ENCODE data around the gene PRKAB2.
"Not testable (repeated sequence)": the region's sequence is repeated elsewhere in the genome, so short reads cannot be mapped to it uniquely, and the experiment has no call there.

The PRKAB2 gene, protein sequence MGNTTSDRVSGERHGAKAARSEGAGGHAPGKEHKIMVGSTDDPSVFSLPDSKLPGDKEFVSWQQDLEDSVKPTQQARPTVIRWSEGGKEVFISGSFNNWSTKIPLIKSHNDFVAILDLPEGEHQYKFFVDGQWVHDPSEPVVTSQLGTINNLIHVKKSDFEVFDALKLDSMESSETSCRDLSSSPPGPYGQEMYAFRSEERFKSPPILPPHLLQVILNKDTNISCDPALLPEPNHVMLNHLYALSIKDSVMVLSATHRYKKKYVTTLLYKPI

GRCh38 chr1:147172168-147173016 is at the start of gene PRKAB2:
TSS of gene PRKAB2 (minus strand) at chr1:147172470. CDS start at chr1:147172144, 326 bp downstream.
- FAIRE-seq, result no peak
- DNase-seq (ENCODE audit: low spot score), result peak; percentile 83

DNA sequence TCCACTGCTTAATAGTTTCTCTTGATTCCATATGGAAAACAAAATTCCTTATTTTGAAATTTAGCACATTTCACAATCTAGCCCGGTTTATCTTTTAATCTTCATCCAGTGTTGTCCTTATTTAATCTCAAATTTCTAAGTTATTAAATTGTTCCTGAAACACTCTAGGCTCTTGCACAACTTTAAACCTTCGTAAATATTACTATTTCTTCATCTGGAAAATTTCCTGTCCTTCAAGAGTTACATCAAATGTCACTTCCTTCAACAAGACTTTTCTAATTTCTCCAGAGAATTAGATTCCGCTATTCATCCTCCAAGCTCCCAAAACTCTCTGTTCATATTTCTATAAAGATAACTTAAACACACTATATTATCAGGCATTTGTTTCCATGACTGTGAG is 46.3 kb upstream of the PRKAB2 start:
- no peak for DNase-seq (ENCODE audit: low spot score)
- no peak for FAIRE-seq

DNA sequence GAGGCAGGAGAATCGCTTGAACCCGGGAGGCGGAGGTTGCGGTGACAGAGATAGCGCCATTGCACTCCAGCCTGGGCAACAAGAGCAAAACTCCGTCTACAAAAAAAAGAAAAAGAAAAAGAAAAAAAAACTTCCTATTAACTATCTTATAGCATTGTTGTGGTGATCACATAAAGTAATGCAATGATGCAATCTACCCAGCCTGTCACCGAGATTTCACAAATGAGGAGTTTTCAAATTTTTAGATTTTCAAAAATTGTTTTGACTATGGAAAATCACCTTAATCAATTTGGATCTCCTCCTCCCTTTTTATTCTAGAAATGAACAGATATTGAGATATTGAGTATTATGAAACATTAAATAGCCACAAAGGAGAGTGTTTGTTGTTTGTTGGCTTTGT is 44.9 kb upstream of the PRKAB2 start:
- FAIRE-seq, result no peak
- no peak for DNase-seq (ENCODE audit: low spot score)

DNA sequence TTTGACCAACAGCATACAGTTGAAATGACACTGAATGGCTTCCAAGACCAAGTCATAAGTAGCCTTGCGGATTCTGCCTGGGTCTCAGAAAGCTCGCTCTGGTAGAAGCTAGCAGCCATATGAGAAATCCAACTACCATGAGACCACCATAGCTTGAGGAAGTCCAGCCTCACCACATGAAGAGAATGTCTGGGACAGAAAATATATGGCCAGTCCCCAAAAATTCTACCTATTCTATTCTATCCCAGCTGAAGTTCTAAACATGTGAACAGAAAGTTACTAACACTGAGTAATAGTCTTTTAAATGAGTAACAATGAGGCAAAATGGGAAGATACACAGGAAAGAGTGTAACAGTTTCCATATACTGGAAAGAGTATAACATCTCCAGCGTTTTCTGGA is 43.9 kb upstream of the PRKAB2 start:
- FAIRE-seq (no peak), DNase-seq (ENCODE audit: low spot score) (no peak)

GRCh38 chr1:147215540-147215916 is 43.3 kb upstream of the PRKAB2 start:
- DNase-seq (ENCODE audit: low spot score), result no peak
- FAIRE-seq, result no peak

GRCh38 chr1:147214842-147215539 is 42.7 kb upstream of the PRKAB2 start:
- no peak for DNase-seq (ENCODE audit: low spot score)
- no peak for FAIRE-seq

DNA sequence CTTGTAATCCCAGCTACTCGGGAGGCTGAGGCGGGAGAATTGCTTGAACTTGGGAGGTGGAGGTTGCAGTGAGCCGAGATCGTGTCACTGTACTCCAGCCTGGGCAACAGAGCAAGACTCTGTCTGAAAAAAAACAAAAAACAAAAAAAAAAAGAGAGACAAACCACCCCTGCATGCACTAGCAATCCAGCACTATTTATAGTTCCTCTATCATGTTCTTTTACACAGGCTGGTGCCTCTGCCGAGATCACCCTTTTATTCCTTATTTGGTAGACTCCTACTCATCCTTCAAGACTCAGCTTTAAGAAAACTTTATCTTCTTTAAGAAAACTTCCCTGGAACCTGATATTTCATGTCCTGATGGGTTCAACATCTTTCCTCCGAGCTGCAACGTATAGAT is 42.1 kb upstream of the PRKAB2 start:
- FAIRE-seq, result no peak

GRCh38 chr1:147213271-147213670 is 41.0 kb upstream of the PRKAB2 start:
- FAIRE-seq, result no peak

More for the DNA sequence above, 42.1 kb upstream of the PRKAB2 start:
- DNase-seq (ENCODE audit: low spot score), result no peak

GRCh38 chr1:147211577-147211976 is 39.3 kb upstream of the PRKAB2 start:
- DNase-seq (ENCODE audit: low spot score) (no peak), FAIRE-seq (no peak)

More at GRCh38 chr1:147213271-147213670, 41.0 kb upstream of the PRKAB2 start:
- DNase-seq (ENCODE audit: low spot score), result no peak

DNA sequence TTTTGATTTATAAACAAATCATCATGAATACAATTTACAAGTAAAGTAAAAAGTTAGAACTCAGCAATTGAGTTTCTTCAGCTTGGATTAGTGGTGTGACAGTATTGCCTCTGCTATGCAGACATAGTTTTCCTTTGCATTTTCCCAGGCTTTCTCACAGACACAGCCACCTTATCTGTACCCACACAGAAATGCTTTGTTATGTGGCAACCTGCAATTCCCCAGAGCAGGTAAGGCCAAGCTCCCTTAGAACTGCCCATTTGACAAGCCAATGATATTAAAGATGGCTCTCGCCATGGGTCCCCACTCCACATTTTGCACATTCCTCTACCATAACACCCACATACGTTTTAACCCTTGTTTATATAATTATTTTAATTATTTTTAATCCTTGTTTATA is 38.7 kb upstream of the PRKAB2 start:
- FAIRE-seq (no peak), DNase-seq (ENCODE audit: low spot score) (no peak)

DNA sequence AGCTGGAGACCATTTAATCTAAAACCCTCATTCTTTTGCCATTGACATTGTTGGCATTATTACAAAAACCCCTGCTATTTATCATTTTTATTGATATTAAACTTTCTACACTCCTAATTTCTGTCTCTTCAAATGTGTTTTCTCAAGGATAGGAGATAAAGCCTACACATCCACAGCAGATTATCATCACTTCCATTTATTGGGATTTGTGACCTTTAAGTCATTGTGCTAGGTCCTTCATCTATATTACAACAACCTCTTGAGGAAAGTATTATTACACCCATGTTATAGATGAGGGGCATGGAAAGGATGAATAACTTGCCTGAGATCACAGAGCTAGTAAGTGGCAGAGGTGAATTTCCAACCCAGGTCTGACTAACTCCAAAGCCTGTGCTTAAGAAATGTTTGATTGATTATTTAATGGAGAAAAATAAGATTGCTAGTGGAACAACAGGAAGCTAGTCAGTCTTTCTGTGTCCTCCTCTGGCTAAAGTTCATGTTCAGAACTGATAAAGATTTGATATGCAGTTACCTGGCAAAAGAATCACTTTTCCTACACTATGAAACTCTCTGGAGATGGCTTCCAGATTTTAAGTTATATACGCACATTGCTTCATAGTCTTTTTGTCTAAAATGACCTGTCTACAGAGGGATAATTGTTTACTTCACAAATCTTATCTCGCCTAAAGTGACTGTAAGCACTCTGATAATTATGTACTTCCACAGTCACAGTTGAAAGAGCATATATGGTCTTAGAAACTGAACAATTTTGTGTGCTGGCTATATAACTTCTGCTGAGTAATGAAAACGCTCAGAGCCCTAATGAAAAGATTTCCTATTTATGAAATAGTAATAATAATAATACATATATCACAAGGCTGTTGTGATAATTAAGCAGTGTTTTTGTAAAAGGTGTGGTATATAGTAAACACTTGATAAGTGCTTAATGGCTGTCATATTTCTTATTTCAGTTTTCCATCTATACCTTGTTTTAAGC is 37.9 kb upstream of the PRKAB2 start:
- DNase-seq (ENCODE audit: low spot score) (no peak), FAIRE-seq (no peak)

DNA sequence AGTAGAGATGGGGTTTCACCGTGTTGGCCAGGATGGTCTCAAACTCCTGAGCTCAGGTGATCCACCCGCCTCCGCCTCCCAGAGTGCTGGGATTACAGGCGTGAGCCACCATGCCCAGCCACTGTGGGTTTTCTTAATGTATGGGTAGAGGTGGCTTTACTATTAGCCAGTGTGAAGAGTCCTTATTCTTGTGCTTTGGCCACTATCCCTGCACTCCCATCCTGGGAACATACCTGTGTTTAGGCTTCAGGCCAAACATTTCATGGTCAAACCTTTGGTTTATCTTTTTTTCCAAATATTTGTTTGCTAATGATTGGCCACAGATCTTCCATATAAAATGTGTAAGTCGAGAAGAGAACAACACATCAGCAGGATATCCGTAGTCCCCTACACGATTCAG is 36.3 kb upstream of the PRKAB2 start:
- FAIRE-seq (no peak), DNase-seq (ENCODE audit: low spot score) (no peak)

- DNase-seq (ENCODE audit: low spot score) (no peak), FAIRE-seq (no peak)
Observed at GRCh38 chr1:147207192-147207591, 34.9 kb upstream of the PRKAB2 start.

GRCh38 chr1:147204080-147204479 is 31.8 kb upstream of the PRKAB2 start:
- FAIRE-seq (no peak), DNase-seq (ENCODE audit: low spot score) (no peak)

DNA sequence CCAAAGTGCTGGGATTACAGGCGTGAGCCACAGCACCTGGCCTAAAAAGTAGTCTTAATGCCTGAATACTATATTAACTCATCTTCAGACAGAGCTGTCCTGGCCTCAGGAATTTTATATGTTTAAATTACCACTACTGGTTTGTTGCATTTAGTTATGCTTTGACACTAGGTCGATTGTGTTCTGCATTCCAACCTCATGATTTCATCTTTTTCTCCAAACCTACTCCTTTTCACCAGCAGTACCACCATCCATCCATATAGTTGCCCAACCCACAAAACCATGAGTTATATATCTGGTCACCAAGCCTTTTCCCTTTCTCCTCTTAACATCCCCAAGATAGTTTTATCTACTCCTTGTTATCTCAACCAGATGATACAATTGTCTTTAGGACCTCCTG is 30.3 kb upstream of the PRKAB2 start:
- FAIRE-seq (no peak), DNase-seq (ENCODE audit: low spot score) (peak; percentile 49)

- no peak for DNase-seq (ENCODE audit: low spot score)
- no peak for FAIRE-seq
Observed at GRCh38 chr1:147201786-147202185, 29.5 kb upstream of the PRKAB2 start.

- FAIRE-seq (no peak), DNase-seq (ENCODE audit: low spot score) (no peak)
Observed at GRCh38 chr1:147201276-147201675, 29.0 kb upstream of the PRKAB2 start.

GRCh38 chr1:147197324-147197723 is 25.1 kb upstream of the PRKAB2 start:
- FAIRE-seq; DNase-seq (ENCODE audit: low spot score): not testable (repeated sequence)

GRCh38 chr1:147189514-147189913 is 17.2 kb upstream of the PRKAB2 start:
- no peak for FAIRE-seq
- no peak for DNase-seq (ENCODE audit: low spot score)

- DNase-seq (ENCODE audit: low spot score), result no peak
- no peak for FAIRE-seq
Observed at GRCh38 chr1:147185432-147185831, 13.2 kb upstream of the PRKAB2 start.

Data from RCC 7860 (cell line).